Measurements from ENCODE around the gene DBH. TPM values are rescaled to one million over a fixed set of nuclear protein-coding genes. Genes with fewer than 3 reads are reported as not detected.

The DBH gene
- total and polyA plus RNA-seq, 10 of the 15 experiments (the other 5 are each of a cell fraction or from before 2014, with no cell fraction given): not detected

- TF ChIP-seq BHLHE40 (IDR thresholded peaks at IDR 0.05; ENCODE audit: borderline replicate concordance in 1 of 2, low read depth in 2 of 2, low read length in 1 of 2) (no peak), IRF3 (IDR thresholded peaks at IDR 0.05) (no peak), CREM (IDR thresholded peaks at IDR 0.05; ENCODE audit: low read depth) (no peak), ZNF24 (IDR thresholded peaks at IDR 0.05) (no peak), MLLT1 (IDR thresholded peaks at IDR 0.05) (no peak), ATF3 (IDR thresholded peaks at IDR 0.05; ENCODE audit: borderline replicate concordance, extremely low read depth, low read depth, low read length) (no peak), ZNF217 (IDR thresholded peaks at IDR 0.05) (no peak), CTCF (IDR thresholded peaks at IDR 0.05 in 2 of 3, conservative IDR thresholded peaks at IDR 0.05 in 1 of 3; ENCODE audit: control insufficient read depth in 2 of 3, extremely low read depth in 1 of 3, insufficient read depth in 1 of 3, low read depth in 3 of 3, low read length in 3 of 3) (no peak), KLF5 (IDR thresholded peaks at IDR 0.05; ENCODE audit: partially characterized antibody) (no peak), JUND (IDR thresholded peaks at IDR 0.05; ENCODE audit: low read depth, low read length) (no peak), ATF2 (IDR thresholded peaks at IDR 0.05; ENCODE audit: low read length) (no peak), NRF1 (conservative IDR thresholded peaks at IDR 0.05; ENCODE audit: low read depth, low read length) (no peak), EP300 (IDR thresholded peaks at IDR 0.05; ENCODE audit: borderline replicate concordance in 1 of 2, control insufficient read depth in 1 of 2, low read depth in 2 of 2, low read length in 2 of 2) (no peak), RCOR1 (conservative IDR thresholded peaks at IDR 0.05; ENCODE audit: low read depth, low read length) (no peak), KDM1A (IDR thresholded peaks at IDR 0.05; ENCODE audit: borderline replicate concordance) (no peak)
- intact Hi-C loops (cut with micrococcal nuclease; ENCODE audit: unreplicated experiment): no loop called here
- no peaks in the 10 kb centered on the region for H3K36me3 ChIP-seq (ENCODE audit: control insufficient read depth in 2 of 2, insufficient read depth in 2 of 2, low read length in 1 of 2)
- no peak overlapping the region for H3K4me2 ChIP-seq (ENCODE audit: control insufficient read depth, insufficient read depth)
- ChIA-PET POLR2A (no interaction called here), CTCF (interaction anchor here (1.3 kb wide), 1 partner anchor 12 kb away, joined by 3 read pairs; no protein-coding TSS in a partner anchor), RAD21 (ENCODE audit: unreplicated experiment) (no interaction called here), SMC1A (ENCODE audit: uncharacterized antibody, unreplicated experiment) (no interaction called here)
- no TSS peak for BruUV-seq (replicated peaks)
- no peak overlapping the region for H3K9ac ChIP-seq (ENCODE audit: control insufficient read depth, insufficient read depth, low read length)
- 46% methylated on average over 7 of the region's 7 CpGs for WGBS (ENCODE audit: insufficient coverage, insufficient replicate concordance, low lambda C conversion rate, missing lambda C conversion rate)
- no peak overlapping the region for H2AFZ ChIP-seq (ENCODE audit: control insufficient read depth, low read depth, low read length)
- H4K20me1 ChIP-seq (ENCODE audit: control insufficient read depth, insufficient read depth): no peaks in the 10 kb centered on the region
- no peaks in the 10 kb centered on the region; a peak in 2 of 4 replicates for H3K27me3 ChIP-seq (replicated peaks in 1 of 2; ENCODE audit: control insufficient read depth in 2 of 2, insufficient read depth in 2 of 2, low read length in 1 of 2)
- ATAC-seq (no peak), DNase-seq (ENCODE audit: low read depth, low spot score) (no peak), FAIRE-seq (no peak)
- in situ Hi-C loops (cut with MboI): no loop called here
- no peaks in the 10 kb centered on the region for H3K4me1 ChIP-seq (ENCODE audit: control insufficient read depth, insufficient read depth, low read length)
- H3K4me3 ChIP-seq: no peak overlapping the region
- no peaks in the 10 kb centered on the region for H3K79me2 ChIP-seq (ENCODE audit: control insufficient read depth, insufficient read depth, low read length)
- H3K27ac ChIP-seq (ENCODE audit: control insufficient read depth, insufficient read depth): no peak overlapping the region
- H3K9me3 ChIP-seq (replicated peaks; ENCODE audit: control insufficient read depth, insufficient read depth, low read length): no peaks in the 10 kb centered on the region
Observed at GRCh38 chr9:133641396-133641655, 5.2 kb downstream of the DBH start.
